Spleen (tissue), 7 donors: ENCODE data around the gene TLK2.

ENCODE experiments used
- CTCF ChIP-seq, 11 experiments: fragments of 200-600 bp in 7 of 11; fragments of 450-650 bp in 4 of 11; sonication (generic) in 4 of 11; IDR thresholded peaks in 8 of 11; conservative IDR thresholded peaks in 3 of 11; 1 replicate in 7 of 11; 2 replicates in 4 of 11; pipeline versions ENCODE4 v1.4.0 to v1.8.0; 2016 to 2021; ENCODE audit warnings: antibody characterized with exemption in 11 of 11, inconsistent platforms in 4 of 11, mild to moderate bottlenecking in 1 of 11
- POLR2A ChIP-seq, 3 donors: fragments of 450-650 bp; IDR thresholded peaks; one replicate each; pipeline ENCODE4 v1.5.1; 2017; ENCODE audit warnings: antibody characterized with exemption in 3 of 3, mild to moderate bottlenecking in 1 of 3
- POLR2AphosphoS5 ChIP-seq, 3 donors: sonication (generic); formaldehyde crosslinking; IDR thresholded peaks; one replicate each; pipeline ENCODE4 v1.5.1; 2017; ENCODE audit warnings: antibody characterized with exemption in 3 of 3
- donor health status: DM: no; HTN: no; CAD: no; lungs with moderate emphysema.
- donor health status: DM: no; HTN: no; CAD: no.
- donor health status: DM: no; HTN: no; CAD: no.

- TF ChIP-seq POLR2A (IDR thresholded peaks at IDR 0.05) (no peak), CTCF (IDR thresholded peaks at IDR 0.05 in 8 of 11, conservative IDR thresholded peaks at IDR 0.05 in 3 of 11) (no peak), POLR2AphosphoS5 (IDR thresholded peaks at IDR 0.05) (no peak)
Measured at GRCh38 chr17:62614142-62614541, 135.5 kb downstream of the TLK2 start.
